Ovary (tissue), 3 donors: ENCODE data around the gene PKD1L1.

Experiments used
- CTCF ChIP-seq, 3 donors: fragments of 450-650 bp in 2 of 3; fragments of 200-600 bp in 1 of 3; IDR thresholded peaks; one replicate each; pipeline versions ENCODE4 v1.5.1 to v1.8.0; 2016 to 2022; ENCODE audit warnings: antibody characterized with exemption in 3 of 3, mild to moderate bottlenecking in 1 of 3
- EP300 ChIP-seq: sonication (generic); formaldehyde crosslinking; IDR thresholded peaks from one replicate; pipeline ENCODE4 v1.6.1; 2017; ENCODE audit warnings: antibody characterized with exemption
- POLR2A ChIP-seq: fragments of 450-650 bp; IDR thresholded peaks from one replicate; pipeline ENCODE4 v1.6.1; 2017; ENCODE audit warnings: antibody characterized with exemption, mild to moderate bottlenecking, moderate library complexity
- donor health status: DM: no; HTN: no; CAD: no.

DNA sequence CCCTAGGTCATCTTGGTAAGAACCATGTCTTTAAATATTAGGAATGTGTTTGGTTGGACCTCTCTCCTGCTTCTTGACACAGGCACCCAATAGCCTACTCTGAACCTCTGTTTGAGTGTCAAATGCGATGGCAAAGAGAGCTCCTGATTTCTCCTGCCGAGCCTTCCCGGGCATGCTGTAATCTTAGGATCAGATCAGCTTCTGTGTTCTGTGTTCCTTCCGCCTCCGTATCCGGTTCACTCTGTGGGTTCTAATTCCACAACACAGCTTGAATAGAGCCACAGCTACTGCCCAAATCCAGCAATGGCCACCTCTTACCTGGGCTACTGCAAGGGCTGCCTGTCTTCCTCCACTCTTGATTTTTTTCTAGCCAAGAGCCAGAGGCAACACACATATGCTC, 201.1 kb downstream of the PKD1L1 start:
- no peak for TF ChIP-seq CTCF (IDR thresholded peaks at IDR 0.05)
- TF ChIP-seq EP300, result no peak
- TF ChIP-seq POLR2A, result no peak
